ENCODE data around the gene GHR.

DNA sequence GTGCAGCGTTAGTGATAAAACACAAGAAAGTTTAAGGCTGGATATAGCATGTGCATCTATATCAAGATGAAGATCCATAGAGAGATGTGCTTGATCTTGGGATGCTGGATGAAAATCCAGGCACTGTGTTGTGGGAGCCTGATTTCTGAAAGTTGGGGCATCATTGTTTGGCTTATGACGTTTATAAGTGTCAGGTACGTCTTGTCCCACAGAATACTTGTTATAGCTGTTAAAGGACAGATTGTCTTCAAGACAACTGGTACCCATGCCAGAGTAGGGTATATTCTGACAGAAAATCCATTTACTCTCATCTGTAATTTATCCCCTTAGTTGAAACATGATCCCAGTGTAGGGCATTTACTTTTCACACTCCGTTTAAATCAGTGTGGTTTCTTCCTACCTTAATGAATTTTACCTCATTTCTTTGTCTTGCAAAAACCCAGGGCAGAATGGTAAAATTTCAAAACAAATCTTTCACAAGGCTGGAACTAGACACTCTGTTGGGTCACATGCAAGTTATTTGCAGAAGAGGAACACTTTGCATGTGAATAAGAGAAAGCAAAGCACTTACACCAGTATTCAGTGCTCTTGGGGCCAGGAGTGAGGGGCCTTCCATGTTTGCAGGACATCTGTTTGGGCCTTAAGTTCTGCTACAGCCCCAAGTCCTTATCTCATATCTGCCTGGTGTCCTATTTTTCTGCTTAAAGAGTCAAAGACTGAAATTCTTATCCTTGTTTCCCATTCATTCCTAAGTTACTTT, 73.3 kb downstream of the GHR start:
- TF ChIP-seq, protein P1, sequence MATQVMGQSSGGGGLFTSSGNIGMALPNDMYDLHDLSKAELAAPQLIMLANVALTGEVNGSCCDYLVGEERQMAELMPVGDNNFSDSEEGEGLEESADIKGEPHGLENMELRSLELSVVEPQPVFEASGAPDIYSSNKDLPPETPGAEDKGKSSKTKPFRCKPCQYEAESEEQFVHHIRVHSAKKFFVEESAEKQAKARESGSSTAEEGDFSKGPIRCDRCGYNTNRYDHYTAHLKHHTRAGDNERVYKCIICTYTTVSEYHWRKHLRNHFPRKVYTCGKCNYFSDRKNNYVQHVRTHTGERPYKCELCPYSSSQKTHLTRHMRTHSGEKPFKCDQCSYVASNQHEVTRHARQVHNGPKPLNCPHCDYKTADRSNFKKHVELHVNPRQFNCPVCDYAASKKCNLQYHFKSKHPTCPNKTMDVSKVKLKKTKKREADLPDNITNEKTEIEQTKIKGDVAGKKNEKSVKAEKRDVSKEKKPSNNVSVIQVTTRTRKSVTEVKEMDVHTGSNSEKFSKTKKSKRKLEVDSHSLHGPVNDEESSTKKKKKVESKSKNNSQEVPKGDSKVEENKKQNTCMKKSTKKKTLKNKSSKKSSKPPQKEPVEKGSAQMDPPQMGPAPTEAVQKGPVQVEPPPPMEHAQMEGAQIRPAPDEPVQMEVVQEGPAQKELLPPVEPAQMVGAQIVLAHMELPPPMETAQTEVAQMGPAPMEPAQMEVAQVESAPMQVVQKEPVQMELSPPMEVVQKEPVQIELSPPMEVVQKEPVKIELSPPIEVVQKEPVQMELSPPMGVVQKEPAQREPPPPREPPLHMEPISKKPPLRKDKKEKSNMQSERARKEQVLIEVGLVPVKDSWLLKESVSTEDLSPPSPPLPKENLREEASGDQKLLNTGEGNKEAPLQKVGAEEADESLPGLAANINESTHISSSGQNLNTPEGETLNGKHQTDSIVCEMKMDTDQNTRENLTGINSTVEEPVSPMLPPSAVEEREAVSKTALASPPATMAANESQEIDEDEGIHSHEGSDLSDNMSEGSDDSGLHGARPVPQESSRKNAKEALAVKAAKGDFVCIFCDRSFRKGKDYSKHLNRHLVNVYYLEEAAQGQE (IDR thresholded peaks at IDR 0.05; ENCODE audit: insufficient read depth in 1 of 2, low read depth in 2 of 2, low read length in 1 of 2) = no peak
- TF ChIP-seq CTCF (IDR thresholded peaks at IDR 0.05) = no peak
- TF ChIP-seq POLR2AphosphoS5 (IDR thresholded peaks at IDR 0.05; ENCODE audit: low read depth, low read length) = no peak
- no peak for TF ChIP-seq SIN3A (IDR thresholded peaks at IDR 0.05; ENCODE audit: borderline replicate concordance, insufficient read depth, low read depth, low read length)

Measured in Panc1 (cell line).